Lower leg skin (tissue), 4 donors: Measurements from ENCODE around the gene TKT. TPM values are rescaled to one million over a fixed set of nuclear protein-coding genes. Genes with fewer than 3 reads are reported as not detected.
"Not testable (repeated sequence)": the region's sequence is repeated elsewhere in the genome, so short reads cannot be mapped to it uniquely, and the experiment has no call there.

ENCODE experiments used
- DNase-seq, 2 donors: peaks; one replicate each; pipeline ENCODE4 v3.0.0-alpha.2; 2019; ENCODE audit warnings: low spot score in 2 of 2
- H3K4me3 ChIP-seq: fragments of 200-600 bp; sonication (generic); 2 replicates; pipeline ENCODE4 v1.5.1; 2017; ENCODE audit warnings: mild to moderate bottlenecking, low read depth; ENCODE audit not compliant: poor library complexity, severe bottlenecking
- POLR2A ChIP-seq, 2 donors: fragments of 450-650 bp; IDR thresholded peaks; one replicate each; pipeline ENCODE4 v1.6.1; 2016 to 2017; ENCODE audit warnings: antibody characterized with exemption in 2 of 2, mild to moderate bottlenecking in 1 of 2, moderate library complexity in 1 of 2
- WGBS, 2 donors: methylation state at CpG; one replicate each; pipeline ENCODE4 v1.1.5; 2018; 5-methylcytosine and 5-hydroxymethylcytosine counted together
- intact Hi-C: fragments of 100-400 bp; cut with DNase I; formaldehyde crosslinking; loops from one replicate; pipeline ENCODE4 v1.15.0; 2023; ENCODE audit warnings: low total_unique reads
- total RNA-seq, 4 donors: library from RNA; depleted of rRNA; stranded (reverse); fragments of >200 nt; gene quantifications; one replicate each; pipeline ENCODE4 v1.1.0, GENCODE V29; 2016
- TF ChIP-seq, protein P1 (sequence below), 3 donors: fragments of 450-650 bp; IDR thresholded peaks; one replicate each; pipeline ENCODE4 v1.5.1; 2016; ENCODE audit warnings: antibody characterized with exemption in 3 of 3, mild to moderate bottlenecking in 3 of 3, moderate library complexity in 2 of 3

The TKT gene
- total RNA-seq, 4 donors from 2014 or later = 98.1 to 195 (median 154) TPM

DNA sequence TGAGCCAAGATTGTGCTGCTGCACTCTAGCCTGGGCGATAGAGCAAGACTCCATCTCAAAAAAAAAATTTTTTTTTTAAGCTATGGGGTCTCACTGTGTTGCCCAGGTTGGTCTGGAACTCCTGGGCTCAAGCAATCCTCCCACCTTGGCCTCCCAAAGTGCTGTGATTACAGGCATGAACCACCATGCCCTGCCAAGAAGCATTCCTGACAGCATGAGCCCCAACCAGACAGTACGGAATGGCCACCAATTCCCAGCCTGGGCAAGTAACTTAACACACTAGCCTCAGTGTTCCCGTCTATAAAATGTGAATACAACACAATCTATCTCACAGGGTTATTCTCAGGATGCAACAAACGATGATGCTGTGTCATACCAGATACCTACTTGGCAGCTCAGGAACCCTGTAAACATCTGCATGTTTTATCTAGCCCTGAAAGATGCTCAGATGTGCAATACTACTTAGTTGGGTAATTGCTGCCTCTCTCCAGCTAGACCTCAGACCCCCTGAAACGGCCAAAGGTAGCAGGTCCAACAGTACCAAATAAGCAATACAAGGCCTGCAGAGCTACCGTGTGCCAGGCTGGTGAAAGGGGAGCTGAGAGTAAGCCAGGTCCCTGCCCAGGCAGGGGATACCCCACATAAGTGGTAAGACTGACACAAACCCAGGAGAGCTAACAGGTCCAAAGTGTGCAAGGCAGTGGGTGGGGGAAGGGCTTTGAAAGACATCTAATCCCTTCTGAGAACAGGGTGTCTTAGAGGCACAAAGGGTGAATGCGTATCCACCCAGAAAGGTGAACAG, 1.9 kb downstream of the TKT start:
- TF ChIP-seq, protein P1, sequence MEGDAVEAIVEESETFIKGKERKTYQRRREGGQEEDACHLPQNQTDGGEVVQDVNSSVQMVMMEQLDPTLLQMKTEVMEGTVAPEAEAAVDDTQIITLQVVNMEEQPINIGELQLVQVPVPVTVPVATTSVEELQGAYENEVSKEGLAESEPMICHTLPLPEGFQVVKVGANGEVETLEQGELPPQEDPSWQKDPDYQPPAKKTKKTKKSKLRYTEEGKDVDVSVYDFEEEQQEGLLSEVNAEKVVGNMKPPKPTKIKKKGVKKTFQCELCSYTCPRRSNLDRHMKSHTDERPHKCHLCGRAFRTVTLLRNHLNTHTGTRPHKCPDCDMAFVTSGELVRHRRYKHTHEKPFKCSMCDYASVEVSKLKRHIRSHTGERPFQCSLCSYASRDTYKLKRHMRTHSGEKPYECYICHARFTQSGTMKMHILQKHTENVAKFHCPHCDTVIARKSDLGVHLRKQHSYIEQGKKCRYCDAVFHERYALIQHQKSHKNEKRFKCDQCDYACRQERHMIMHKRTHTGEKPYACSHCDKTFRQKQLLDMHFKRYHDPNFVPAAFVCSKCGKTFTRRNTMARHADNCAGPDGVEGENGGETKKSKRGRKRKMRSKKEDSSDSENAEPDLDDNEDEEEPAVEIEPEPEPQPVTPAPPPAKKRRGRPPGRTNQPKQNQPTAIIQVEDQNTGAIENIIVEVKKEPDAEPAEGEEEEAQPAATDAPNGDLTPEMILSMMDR (IDR thresholded peaks at IDR 0.05) = no peak
- no peak for TF ChIP-seq POLR2A (IDR thresholded peaks at IDR 0.05)
- intact Hi-C loops = no loop called here
- 58 to 69% methylated on average over 7 of the region's 7 CpGs for WGBS, 2 donors
- H3K4me3 ChIP-seq = no peak overlapping the region
- DNase-seq = no peak

DNA sequence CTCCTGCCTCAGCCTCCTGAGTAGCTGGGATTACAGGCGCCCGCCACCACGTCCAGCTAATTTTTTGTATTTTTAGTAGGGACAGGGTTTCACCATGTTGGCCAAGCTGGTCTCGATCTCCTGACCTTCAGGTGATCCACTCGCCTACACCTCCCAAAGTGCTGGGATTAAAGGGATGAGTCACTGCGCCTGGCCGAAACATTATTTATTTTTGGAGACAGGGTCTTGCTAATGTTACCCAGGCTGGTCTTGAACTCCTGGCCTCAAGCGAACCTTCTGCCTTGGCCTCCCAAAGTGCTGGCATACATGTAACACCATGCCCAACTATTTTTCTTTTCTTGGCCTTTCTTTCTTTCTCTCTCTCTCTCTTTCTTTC, 2.9 kb downstream of the TKT start:
- DNase-seq, H3K4me3 ChIP-seq, intact Hi-C loops: not testable (repeated sequence)
- 93 to 94% methylated on average over 8 of the region's 8 CpGs for WGBS, 2 donors

GRCh38 chr3:53252096-53252946, 3.5 kb downstream of the TKT start:
- no peak for DNase-seq
- intact Hi-C loops = no loop called here
- WGBS, 2 donors = 59 to 71% methylated on average over 10 of the region's 10 CpGs
- no peak for TF ChIP-seq POLR2A (IDR thresholded peaks at IDR 0.05)
- TF ChIP-seq, protein P1 (IDR thresholded peaks at IDR 0.05) = no peak
- H3K4me3 ChIP-seq = no peak overlapping the region

- no peak for DNase-seq
- no peak overlapping the region for H3K4me3 ChIP-seq
- TF ChIP-seq POLR2A (IDR thresholded peaks at IDR 0.05) = no peak
- TF ChIP-seq, protein P1 (IDR thresholded peaks at IDR 0.05) = no peak
- 88 to 97% methylated on average over 3 to 4 of the region's 4 CpGs for WGBS, 2 donors
- intact Hi-C loops = no loop called here
Observed at GRCh38 chr3:53250881-53251605, 4.8 kb downstream of the TKT start.

DNA sequence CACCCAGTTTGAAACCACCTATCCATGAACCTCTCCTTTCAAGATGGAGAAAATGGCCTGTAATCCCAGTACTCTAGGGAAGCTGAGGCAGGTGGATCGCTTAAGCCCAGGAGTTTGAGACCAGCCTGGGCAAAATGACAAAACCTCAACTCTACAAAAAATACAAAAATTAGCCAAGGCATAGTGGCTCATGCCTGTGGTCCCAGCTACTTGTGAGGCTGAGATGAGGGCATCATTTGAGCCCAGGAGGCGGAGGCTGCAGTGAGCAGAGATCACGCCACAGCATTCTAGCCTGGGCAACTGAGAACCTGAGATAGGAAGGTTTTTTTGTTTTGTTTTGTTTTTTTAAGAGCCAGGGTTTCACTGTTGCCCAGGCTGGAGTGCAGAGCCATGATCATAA, 5.4 kb downstream of the TKT start:
- 91 to 94% methylated on average over 3 of the region's 3 CpGs for WGBS, 2 donors
- no peak for DNase-seq
- no peak overlapping the region for H3K4me3 ChIP-seq
- TF ChIP-seq, protein P1 (IDR thresholded peaks at IDR 0.05) = no peak
- TF ChIP-seq POLR2A (IDR thresholded peaks at IDR 0.05) = no peak
- intact Hi-C loops = no loop called here

DNA sequence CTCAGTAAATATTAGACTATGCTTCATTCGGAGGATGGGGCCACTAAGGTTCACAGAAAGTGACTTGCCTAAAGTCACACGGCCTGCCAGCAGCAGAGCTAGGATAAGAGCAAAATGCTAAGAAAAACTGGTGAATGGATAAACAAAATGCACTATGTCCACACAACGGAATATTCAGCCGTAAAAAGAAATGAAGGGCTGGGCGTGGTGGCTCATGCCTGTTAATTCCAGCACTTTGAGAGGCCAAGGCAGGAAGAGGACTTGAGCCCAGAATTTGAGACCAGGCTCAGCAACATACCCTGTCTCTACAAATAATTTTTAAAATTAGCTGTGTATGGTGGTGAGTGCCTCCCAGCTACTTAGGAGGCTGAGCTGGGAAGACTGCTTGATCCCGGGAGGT, 7.7 kb downstream of the TKT start:
- 79 to 87% methylated on average over 6 of the region's 6 CpGs for WGBS, 2 donors
- no peak for DNase-seq
- TF ChIP-seq, protein P1 (IDR thresholded peaks at IDR 0.05) = no peak
- no peak for TF ChIP-seq POLR2A (IDR thresholded peaks at IDR 0.05)
- intact Hi-C loops = no loop called here
- H3K4me3 ChIP-seq = no peak overlapping the region
